ENCODE measurements around the gene SRMS.

The SRMS gene

DNA sequence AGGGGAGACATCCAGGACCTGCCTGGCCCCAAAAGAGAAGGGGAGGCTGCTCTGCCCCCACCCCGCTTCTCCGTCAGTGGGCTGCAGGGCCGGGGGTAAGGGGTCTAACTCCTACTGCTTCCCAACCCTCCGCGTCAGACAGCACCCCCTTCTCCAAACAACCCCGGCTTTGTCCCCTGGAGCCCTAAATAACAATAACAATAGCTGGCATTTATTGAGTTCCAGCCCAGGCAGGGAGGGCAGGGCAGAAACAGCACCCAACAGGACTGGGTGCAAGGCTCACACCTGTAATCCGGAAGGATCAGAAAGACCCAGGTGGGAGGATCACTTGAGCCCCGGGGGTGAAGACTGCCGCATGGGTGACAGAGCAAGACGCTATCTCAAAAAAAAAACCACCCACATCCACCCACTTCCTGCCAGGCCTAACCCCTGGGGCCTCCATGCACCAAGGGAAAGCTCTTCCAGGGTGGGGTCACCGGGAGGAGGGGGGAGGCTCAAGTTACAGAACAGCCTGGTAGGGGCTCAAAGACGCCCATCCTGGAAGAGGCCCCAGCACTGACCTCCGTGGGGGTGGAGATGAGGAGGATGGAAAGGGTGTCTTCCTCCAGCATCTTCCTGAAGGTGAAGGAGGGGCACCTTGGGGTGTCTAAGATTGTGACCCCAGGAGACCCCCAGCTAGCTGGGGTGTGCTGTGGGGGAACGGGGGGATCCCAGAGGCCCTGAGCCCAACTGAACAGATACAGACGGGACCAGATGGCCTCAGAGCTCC lies 5.1 kb upstream of the SRMS start:
- no peaks in the 10 kb centered on the region for H3K36me3 ChIP-seq (ENCODE audit: insufficient read depth, low read length)
- no peak for TF ChIP-seq FOXP2 (optimal IDR thresholded peaks at IDR 0.05; ENCODE audit: control extremely low read depth, extremely low read length, insufficient read depth)
- TF ChIP-seq EZH2 (IDR thresholded peaks at IDR 0.05), result no peak
- no peak for TF ChIP-seq POLR2AphosphoS5 (IDR thresholded peaks at IDR 0.05; ENCODE audit: borderline replicate concordance, low read depth, low read length)
- DNase-seq (ENCODE audit: low read depth, low spot score), result no peak
- no peak overlapping the region for H3K4me3 ChIP-seq
- no peak overlapping the region for H3K9ac ChIP-seq (ENCODE audit: insufficient read length)
- no peak overlapping the region for H3K27ac ChIP-seq
- no peaks in the 10 kb centered on the region for H3K9me3 ChIP-seq (ENCODE audit: low read depth, low read length)

DNA sequence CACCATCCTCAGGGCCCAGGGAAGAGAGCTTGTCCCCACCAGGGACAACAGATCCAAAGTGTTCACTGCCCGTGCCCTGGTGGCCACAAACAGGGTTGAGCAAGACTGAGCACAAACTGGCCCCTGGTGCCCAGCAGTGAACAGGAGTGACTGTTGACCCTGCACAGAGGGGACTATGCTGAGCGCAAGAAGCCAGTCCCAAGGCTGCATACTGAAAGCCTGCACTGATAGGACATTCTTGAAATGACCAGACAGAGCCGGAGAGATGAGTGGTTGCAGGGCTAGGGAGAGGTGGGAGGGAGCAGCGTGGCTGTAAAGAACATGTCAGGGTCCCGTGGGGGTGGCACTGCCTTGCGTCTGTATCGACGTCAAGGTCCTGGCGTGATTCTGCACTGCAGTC lies 3.5 kb upstream of the SRMS start:
- H3K27ac ChIP-seq, result no peak overlapping the region
- DNase-seq (ENCODE audit: low read depth, low spot score), result no peak
- no peak overlapping the region for H3K4me3 ChIP-seq
- no peaks in the 10 kb centered on the region for H3K9me3 ChIP-seq (ENCODE audit: low read depth, low read length)
- H3K36me3 ChIP-seq (ENCODE audit: insufficient read depth, low read length), result no peaks in the 10 kb centered on the region
- TF ChIP-seq EZH2 (IDR thresholded peaks at IDR 0.05) (no peak), FOXP2 (optimal IDR thresholded peaks at IDR 0.05; ENCODE audit: control extremely low read depth, extremely low read length, insufficient read depth) (no peak), POLR2AphosphoS5 (IDR thresholded peaks at IDR 0.05; ENCODE audit: borderline replicate concordance, low read depth, low read length) (no peak)
- H3K9ac ChIP-seq (ENCODE audit: insufficient read length), result no peak overlapping the region

DNA sequence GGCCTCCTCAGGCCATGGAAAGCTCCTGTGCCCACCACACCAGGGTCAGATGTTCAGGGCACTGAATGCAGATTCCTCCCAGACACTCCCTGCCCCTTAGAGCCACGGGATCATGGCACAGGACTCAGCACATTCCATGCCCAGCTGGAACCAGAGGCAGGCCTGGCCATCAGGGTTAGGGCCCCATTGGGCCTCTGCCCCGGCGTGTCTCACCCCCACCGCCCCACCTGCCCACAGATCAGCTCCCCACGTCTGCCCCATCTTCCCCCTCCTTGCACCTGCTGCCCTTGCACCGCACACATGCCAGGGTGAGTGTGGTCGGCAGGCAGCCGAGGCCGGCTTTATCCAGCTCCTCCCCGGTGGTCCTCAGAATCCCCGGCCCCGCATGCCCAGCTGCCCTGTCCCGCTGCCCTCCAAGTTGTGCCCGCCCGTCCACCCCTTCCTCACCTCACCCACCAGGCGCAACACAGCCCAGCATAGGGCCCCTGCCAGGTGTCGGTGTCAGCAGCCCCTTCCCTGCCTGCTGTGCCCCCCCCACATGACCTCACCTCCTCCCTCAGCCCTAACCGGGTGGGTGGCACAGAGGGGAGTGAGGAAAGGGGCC lies 2.2 kb upstream of the SRMS start:
- no peak for DNase-seq (ENCODE audit: low read depth, low spot score)
- Histone ChIP-seq H3K4me3 (no peak overlapping the region), H3K9ac (ENCODE audit: insufficient read length) (no peak overlapping the region), H3K27ac (no peak overlapping the region), H3K36me3 (ENCODE audit: insufficient read depth, low read length) (no peaks in the 10 kb centered on the region), H3K9me3 (ENCODE audit: low read depth, low read length) (no peaks in the 10 kb centered on the region)
- TF ChIP-seq EZH2 (IDR thresholded peaks at IDR 0.05) (no peak), POLR2AphosphoS5 (IDR thresholded peaks at IDR 0.05; ENCODE audit: borderline replicate concordance, low read depth, low read length) (no peak), FOXP2 (optimal IDR thresholded peaks at IDR 0.05; ENCODE audit: control extremely low read depth, extremely low read length, insufficient read depth) (no peak)

DNA sequence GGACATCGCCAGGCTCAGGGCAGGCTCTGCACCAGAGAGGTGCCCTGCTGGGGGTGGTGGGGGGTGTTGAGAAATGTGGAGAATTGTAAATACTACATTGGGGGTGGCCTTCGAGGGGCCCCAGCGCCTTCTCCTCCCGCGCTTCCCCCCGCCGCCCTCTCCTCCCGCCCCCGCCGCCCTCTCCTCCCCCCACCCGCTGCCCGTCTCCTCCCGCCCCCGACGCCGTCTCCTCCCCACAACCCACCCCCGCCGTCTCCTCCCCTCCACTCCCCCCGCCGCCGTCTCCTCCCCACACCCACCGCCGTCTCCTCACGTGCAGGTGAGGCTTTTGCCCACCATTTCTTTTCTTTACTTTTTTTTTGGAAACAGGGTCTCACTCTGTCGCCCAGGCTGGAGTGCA lies 1.5 kb upstream of the SRMS start:
- Histone ChIP-seq H3K9ac (ENCODE audit: insufficient read length) (no peak overlapping the region), H3K36me3 (ENCODE audit: insufficient read depth, low read length) (no peaks in the 10 kb centered on the region), H3K9me3 (ENCODE audit: low read depth, low read length) (no peaks in the 10 kb centered on the region), H3K27ac (no peak overlapping the region), H3K4me3 (no peak overlapping the region)
- TF ChIP-seq POLR2AphosphoS5 (IDR thresholded peaks at IDR 0.05; ENCODE audit: borderline replicate concordance, low read depth, low read length) (no peak), FOXP2 (optimal IDR thresholded peaks at IDR 0.05; ENCODE audit: control extremely low read depth, extremely low read length, insufficient read depth) (no peak), EZH2 (IDR thresholded peaks at IDR 0.05) (no peak)
- DNase-seq (ENCODE audit: low read depth, low spot score), result no peak

DNA sequence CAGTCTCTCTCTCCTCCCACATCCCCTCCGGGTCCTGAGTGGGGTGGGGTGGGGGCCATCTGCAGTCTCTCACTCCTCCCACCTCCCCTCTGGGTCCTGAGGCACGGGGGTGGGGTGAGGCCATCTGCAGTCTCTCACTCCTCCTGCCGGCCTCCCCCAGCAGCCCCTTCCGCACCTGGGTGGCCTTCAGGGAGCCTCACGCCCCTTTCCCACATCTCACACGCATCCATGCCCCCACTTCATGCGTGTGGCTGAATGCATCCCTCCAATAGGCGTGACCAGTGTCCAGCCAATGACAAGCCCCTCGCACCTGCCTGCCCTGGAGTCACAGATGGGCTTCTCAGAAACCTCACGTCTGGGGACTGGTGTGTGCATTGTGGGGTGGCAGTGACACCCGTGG lies 993 bp upstream of the SRMS start:
- Histone ChIP-seq H3K36me3 (ENCODE audit: insufficient read depth, low read length) (no peaks in the 10 kb centered on the region), H3K27ac (no peak overlapping the region), H3K9me3 (ENCODE audit: low read depth, low read length) (no peaks in the 10 kb centered on the region), H3K4me3 (no peak overlapping the region), H3K9ac (ENCODE audit: insufficient read length) (no peak overlapping the region)
- no peak for DNase-seq (ENCODE audit: low read depth, low spot score)
- no peak for TF ChIP-seq POLR2AphosphoS5 (IDR thresholded peaks at IDR 0.05; ENCODE audit: borderline replicate concordance, low read depth, low read length)
- TF ChIP-seq FOXP2 (optimal IDR thresholded peaks at IDR 0.05; ENCODE audit: control extremely low read depth, extremely low read length, insufficient read depth), result no peak
- TF ChIP-seq EZH2 (IDR thresholded peaks at IDR 0.05), result no peak

DNA sequence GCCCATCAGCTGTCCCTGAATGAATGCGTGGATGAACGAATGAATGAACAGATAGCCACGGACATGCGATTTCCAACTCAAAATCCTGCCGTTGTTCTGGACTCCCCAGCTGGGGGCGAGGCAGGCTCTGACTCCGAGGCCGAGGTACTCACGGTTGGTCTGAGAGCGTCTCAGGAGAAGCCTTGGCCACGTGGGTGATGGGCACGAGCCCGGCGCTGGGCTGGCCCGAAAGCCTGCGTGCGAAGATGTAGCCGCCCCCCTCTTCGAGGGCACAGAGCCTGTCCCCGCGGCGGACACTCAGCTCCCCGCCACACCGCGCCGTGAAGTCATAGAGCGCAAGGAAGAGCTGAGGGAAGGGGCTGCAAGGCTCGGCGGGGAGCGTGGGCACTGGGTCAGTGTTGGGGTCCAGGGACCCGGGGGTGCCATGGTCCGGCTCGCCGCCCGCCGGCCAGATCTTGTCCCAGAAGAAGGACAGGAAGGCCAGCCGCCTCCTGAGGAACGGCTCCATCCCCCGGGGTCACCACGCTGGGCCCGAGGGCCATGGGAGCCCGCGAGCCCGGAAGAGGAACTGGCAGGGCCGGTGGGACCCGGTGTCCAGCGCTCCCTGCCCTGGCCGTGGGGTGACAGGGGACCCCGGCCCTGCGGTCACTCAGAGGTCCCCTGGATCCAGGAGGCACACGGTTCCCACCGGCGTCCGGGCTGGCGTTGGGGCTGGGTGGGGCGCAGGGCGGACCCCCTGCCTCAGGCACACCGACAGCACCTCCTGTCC lies 409 bp downstream of the SRMS start:
- Histone ChIP-seq H3K4me3 (no peak overlapping the region), H3K9me3 (ENCODE audit: low read depth, low read length) (no peaks in the 10 kb centered on the region), H3K9ac (ENCODE audit: insufficient read length) (no peak overlapping the region), H3K36me3 (ENCODE audit: insufficient read depth, low read length) (no peaks in the 10 kb centered on the region), H3K27ac (no peak overlapping the region)
- TF ChIP-seq EZH2 (IDR thresholded peaks at IDR 0.05) (no peak), FOXP2 (optimal IDR thresholded peaks at IDR 0.05; ENCODE audit: control extremely low read depth, extremely low read length, insufficient read depth) (no peak), POLR2AphosphoS5 (IDR thresholded peaks at IDR 0.05; ENCODE audit: borderline replicate concordance, low read depth, low read length) (no peak)
- no peak for DNase-seq (ENCODE audit: low read depth, low spot score)

DNA sequence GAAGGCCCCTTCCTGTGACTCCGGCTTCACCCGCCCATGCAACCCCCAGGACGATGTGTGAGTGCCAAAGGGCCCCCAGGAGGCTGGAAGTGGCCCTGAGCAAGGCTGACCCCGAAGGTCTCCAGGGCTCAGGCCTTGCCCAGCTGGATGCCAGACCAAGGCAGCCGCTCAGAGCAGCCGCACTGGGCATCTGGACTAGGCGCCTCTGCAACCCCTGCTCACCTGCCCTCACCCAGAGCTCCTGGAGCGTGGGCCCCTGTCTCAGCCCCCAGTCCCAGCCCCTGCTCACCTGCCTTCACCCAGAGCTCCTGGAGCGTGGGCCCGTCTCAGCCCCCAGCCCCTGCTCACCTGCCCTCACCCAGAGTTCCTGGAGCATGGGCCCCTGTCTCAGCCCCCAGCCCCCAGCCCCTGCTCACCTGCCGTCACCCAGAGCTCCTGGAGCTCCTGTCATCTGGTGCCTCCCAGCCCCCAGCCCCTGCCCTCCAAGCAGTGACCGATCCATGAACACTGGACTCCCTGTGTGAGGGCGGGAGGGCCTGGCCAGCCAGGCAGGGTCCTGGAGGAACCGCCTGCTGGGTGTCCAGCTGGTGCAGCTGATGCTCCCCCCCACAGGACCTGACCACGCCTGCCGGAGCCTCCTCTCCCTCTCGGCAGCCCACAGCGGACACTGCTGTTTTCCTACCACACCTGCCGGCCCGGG lies 1.1 kb downstream of the SRMS start:
- Histone ChIP-seq H3K9ac (ENCODE audit: insufficient read length) (no peak overlapping the region), H3K36me3 (ENCODE audit: insufficient read depth, low read length) (no peaks in the 10 kb centered on the region), H3K9me3 (ENCODE audit: low read depth, low read length) (no peaks in the 10 kb centered on the region), H3K27ac (no peak overlapping the region), H3K4me3 (no peak overlapping the region)
- TF ChIP-seq FOXP2 (optimal IDR thresholded peaks at IDR 0.05; ENCODE audit: control extremely low read depth, extremely low read length, insufficient read depth), result no peak
- no peak for TF ChIP-seq EZH2 (IDR thresholded peaks at IDR 0.05)
- no peak for TF ChIP-seq POLR2AphosphoS5 (IDR thresholded peaks at IDR 0.05; ENCODE audit: borderline replicate concordance, low read depth, low read length)
- no peak for DNase-seq (ENCODE audit: low read depth, low spot score)

DNA sequence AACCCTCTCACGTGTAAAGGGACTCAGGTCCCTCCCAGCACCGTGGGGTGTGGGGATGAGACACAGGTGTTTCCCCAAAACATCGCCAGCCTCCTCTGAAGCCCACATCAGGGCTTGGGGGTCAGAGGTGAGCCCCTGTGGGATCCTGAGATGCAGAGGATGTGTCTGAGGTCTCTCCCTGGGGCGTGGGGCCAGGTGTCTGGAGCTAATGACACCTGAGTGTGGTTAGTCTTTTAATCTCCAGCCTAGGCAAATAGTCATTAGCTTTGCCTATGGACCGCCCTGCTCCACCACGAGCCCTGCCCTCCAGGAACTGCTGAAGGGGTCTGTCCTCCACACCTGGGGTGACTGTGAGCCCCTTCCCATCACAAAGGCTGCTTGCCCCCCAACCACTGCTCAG lies 1.7 kb downstream of the SRMS start:
- Histone ChIP-seq H3K36me3 (ENCODE audit: insufficient read depth, low read length) (no peaks in the 10 kb centered on the region), H3K9ac (ENCODE audit: insufficient read length) (no peak overlapping the region), H3K4me3 (no peak overlapping the region), H3K9me3 (ENCODE audit: low read depth, low read length) (no peaks in the 10 kb centered on the region), H3K27ac (no peak overlapping the region)
- no peak for DNase-seq (ENCODE audit: low read depth, low spot score)
- no peak for TF ChIP-seq EZH2 (IDR thresholded peaks at IDR 0.05)
- no peak for TF ChIP-seq FOXP2 (optimal IDR thresholded peaks at IDR 0.05; ENCODE audit: control extremely low read depth, extremely low read length, insufficient read depth)
- TF ChIP-seq POLR2AphosphoS5 (IDR thresholded peaks at IDR 0.05; ENCODE audit: borderline replicate concordance, low read depth, low read length), result no peak
